ENCODE measurements around the gene MTFR2.
A peak's percentile ranks its signal among the peaks of the same experiment; 100 is the strongest.

The MTFR2 gene

GRCh38 chr6:136249811-136250685, at the start of gene MTFR2:
MTFR2 (minus strand) TSS chr6:136250311; CDS start chr6:136249099, 1,212 bp downstream.
- DNase-seq (ENCODE audit: low read depth in 4 of 4, low spot score in 1 of 4): peak; percentile 66 to 85 (median 82)

DNA sequence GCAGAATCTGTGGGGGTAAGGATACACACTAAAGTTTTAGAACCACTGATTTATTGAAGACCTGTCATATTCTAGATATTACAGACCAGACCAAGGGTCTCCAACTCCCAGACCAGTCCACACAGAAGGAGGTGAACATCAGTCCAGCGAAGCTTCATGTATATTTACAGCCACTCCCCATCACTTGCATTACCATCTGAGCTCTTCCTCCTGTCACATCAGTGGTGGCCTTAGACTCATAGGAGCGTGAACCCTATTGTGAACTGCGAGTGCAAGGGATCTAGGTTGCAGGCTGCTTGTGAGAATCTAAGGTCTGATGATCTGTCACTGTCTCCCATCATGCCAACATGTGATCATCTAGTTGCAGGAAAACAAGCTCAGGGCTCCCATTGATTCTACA, 44.5 kb upstream of the MTFR2 start:
- no peak for DNase-seq (ENCODE audit: low read depth in 4 of 4, low spot score in 1 of 4)

GRCh38 chr6:136290410-136291010, 40.4 kb upstream of the MTFR2 start:
- DNase-seq (ENCODE audit: low read depth in 4 of 4, low spot score in 1 of 4): peak; percentile 35 to 44 (median 40)

- peak; percentile 98 for DNase-seq (ENCODE audit: low read depth in 4 of 4, low spot score in 1 of 4)
These were observed 39.7 kb upstream of the MTFR2 start, which contains the start of gene BCLAF1 for GRCh38 chr6:136289579-136290409. BCLAF1 (minus strand) TSS chr6:136289846; CDS start chr6:136279866, 9,980 bp downstream.

DNA sequence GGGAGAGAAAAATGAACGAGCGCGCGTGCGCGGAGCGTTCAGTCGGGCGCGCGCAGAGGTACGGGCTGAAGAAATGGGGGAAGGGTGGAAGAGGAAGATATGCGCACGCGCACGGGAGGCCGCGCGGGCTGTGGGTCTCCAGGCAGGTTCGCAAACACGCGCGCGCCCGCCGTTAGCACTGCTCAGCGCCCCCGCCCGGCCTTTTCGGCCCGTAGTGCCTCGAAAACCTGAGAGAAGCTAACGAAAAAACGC, 39.1 kb upstream of the MTFR2 start:
- DNase-seq (ENCODE audit: low read depth in 4 of 4, low spot score in 1 of 4): peak; percentile 81 to 84 (median 84)

- DNase-seq (ENCODE audit: low read depth in 4 of 4, low spot score in 1 of 4): peak; percentile 56 to 73 (median 69)
These were observed 38.6 kb upstream of the MTFR2 start for GRCh38 chr6:136288566-136289326.

GRCh38 chr6:136284909-136285308, 34.8 kb upstream of the MTFR2 start:
- DNase-seq (ENCODE audit: low read depth in 4 of 4, low spot score in 1 of 4): no peak

DNA sequence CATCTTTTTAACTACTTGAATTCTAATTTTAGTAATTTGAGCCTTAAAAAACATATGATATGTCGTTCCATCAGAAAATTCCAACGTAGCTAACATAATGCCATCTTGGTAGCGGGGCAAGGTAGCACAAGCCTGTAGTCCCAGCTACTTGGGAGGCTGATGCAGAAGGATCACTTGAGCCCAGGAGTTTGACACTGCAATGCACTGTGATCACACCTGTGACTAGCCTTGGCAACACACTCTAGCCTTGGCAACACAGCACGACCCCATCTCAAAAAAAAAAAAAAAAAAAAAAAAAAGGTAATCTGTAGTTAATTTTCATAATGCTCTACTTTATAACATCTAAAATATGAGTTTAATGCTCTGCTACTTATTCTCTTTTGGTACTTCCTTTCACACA, 32.8 kb upstream of the MTFR2 start:
- DNase-seq (ENCODE audit: low read depth in 4 of 4, low spot score in 1 of 4): no peak

DNA sequence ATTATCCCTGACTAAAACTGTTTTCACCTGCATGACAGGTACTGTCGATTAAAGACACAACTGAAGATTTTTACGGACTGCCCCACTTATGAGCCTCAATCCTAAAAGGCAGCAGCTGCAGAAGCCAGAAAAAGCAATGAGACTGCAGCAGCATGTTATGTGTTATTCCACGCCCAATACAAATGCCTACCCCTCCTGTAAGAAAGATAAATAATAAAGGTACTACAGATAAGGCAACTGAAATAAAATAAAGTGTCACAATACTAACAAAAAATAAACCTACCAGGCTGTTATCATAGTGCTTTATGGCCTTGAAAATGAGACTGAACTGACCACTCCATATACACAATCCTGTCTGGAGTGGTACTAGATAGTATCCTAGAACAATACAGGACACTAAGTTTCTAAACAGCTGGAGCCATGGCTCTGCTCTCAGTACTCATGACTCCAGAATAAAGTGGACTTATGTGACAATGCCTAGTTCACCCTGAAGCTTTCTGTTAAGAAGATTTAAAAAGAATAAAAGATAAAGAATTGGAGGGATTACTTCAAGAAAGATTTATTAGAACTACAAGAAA, 30.0 kb upstream of the MTFR2 start:
- no peak for DNase-seq (ENCODE audit: low read depth in 4 of 4, low spot score in 1 of 4)

DNA sequence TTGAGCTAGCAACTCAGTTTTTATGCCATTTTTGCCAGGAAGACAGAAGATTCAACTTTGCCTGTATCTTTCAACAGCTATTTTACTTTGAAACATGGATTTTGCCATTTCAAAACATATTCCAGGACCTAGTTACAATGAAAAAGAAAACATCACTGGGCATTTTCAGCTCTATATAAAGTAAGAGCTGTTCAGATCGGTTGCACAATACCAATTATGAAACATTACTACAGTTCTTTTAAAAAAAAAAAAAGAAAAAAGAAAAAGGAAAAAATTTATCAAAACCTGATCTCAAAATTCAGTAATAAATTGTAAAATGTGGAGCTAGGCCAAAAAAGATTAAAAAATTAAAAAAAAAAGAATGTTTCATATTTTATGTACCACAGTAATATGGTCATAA, 24.0 kb upstream of the MTFR2 start:
- DNase-seq (ENCODE audit: low read depth in 4 of 4, low spot score in 1 of 4): no peak

DNA sequence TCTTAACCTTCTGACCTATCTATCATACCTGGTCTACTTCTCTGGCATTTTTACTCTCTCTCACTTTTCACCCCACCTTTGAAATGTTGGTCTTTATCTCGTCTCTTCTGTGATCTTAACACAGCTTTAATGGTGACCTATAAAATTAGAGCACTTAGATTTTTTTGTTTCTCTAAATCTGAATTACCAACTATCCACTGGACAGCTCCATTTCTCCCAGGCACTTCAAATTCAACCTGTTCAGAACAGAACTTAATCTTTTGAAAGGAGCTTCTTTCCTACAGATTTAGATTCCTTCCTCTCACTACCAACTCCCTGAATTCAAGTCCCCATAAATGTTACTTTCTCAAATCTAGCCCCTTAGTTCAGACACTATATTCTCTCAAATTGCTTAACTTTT, 15.0 kb upstream of the MTFR2 start:
- no peak for DNase-seq (ENCODE audit: low read depth in 4 of 4, low spot score in 1 of 4)

- no peak for DNase-seq (ENCODE audit: low read depth in 4 of 4, low spot score in 1 of 4)
These were observed 12.8 kb upstream of the MTFR2 start for GRCh38 chr6:136262940-136263339.

GRCh38 chr6:136254851-136255466, 4.8 kb upstream of the MTFR2 start:
- no peak for DNase-seq (ENCODE audit: low read depth in 4 of 4, low spot score in 1 of 4)

GRCh38 chr6:136253734-136254133, 3.6 kb upstream of the MTFR2 start:
- DNase-seq (ENCODE audit: low read depth in 4 of 4, low spot score in 1 of 4): no peak

DNA sequence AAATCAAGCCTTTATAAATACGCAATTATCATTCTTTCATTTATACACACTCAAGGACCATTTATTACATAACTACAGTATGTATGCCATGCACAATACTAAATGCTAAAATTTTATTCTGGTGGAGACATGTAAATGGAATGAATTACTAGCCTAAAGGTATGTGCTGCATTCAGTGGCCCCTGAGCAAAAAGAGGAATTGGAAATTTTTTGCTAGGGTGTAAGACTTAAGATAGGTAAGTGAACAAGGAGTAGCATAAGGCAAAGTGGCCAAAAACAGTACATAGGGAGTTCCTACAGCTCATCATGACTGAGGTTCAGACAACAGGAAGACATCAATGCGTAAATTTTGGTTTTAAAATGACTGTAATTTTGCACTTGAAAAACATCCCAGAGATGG, 2.3 kb upstream of the MTFR2 start:
- no peak for DNase-seq (ENCODE audit: low read depth in 4 of 4, low spot score in 1 of 4)

- no peak for DNase-seq (ENCODE audit: low read depth in 4 of 4, low spot score in 1 of 4)
These were observed 1.3 kb upstream of the MTFR2 start for GRCh38 chr6:136251394-136251793.

DNA sequence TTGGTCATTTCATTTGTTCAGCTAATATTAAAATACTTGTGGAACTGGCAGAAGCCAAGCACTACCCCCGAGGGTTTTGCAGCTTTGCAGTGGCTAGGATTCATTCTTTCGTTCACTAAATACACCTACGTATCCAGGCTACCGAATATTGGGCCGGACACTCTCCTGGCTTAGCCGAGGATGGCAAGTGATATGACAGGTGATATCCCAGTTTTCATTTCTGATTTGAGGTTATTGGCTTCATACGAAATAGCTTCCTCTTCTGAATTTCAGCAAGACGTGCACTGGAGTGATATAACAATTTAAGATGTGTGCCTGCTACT, 536 bp upstream of the MTFR2 start:
- DNase-seq (ENCODE audit: low read depth in 4 of 4, low spot score in 1 of 4): no peak

- DNase-seq (ENCODE audit: low read depth in 4 of 4, low spot score in 1 of 4): no peak
These were observed 775 bp downstream of the MTFR2 start for GRCh38 chr6:136249336-136249735.

DNA sequence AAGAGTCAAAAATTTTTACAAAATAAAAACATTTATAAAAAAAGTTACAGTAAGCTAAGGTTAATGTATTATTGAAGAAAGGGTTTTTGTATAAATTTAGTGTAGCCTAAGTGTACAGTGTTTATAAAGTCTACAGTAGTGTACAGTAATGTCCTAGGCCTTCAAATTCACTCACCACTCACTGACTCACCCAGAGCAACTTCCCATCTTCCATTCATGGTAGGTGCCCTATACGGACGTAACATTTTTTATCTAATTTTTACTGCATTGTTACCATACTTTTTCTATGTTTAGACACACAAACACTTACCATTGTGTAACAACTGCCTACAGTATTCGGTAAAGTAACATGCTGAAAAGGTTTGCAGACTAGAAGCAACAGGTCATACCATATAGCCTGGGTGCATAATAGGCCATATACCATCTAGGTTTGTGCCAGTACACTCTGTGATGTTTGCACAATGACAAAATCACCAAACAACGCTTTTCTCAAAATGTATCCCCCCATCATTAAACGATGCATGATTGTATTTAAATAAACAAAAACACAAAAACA, 6.0 kb downstream of the MTFR2 start:
- no peak for DNase-seq (ENCODE audit: low read depth in 4 of 4, low spot score in 1 of 4)
